Esophagus muscularis mucosa (tissue), 4 donors: ENCODE measurements around the gene A2M. TPM values are rescaled to one million over a fixed set of nuclear protein-coding genes. Genes with fewer than 3 reads are reported as not detected.

Experiments used
- DNase-seq: peaks from one replicate; pipeline ENCODE4 v3.0.0-alpha.2; 2017; ENCODE audit errors: extremely low spot score
- H3K27ac ChIP-seq, 4 donors: fragments of 200-600 bp; sonication (generic); replicated peaks in 1 of 4; 1 replicate in 3 of 4; 2 replicates in 1 of 4; pipeline ENCODE4 v1.5.1; 2016 to 2019; ENCODE audit warnings: mild to moderate bottlenecking in 1 of 4
- H3K27me3 ChIP-seq, 4 donors: fragments of 200-600 bp; sonication (generic); one replicate each; pipeline versions ENCODE4 v1.5.1 to v1.6.0; 2016 to 2019
- H3K36me3 ChIP-seq, 4 donors: fragments of 200-600 bp; sonication (generic); one replicate each; pipeline ENCODE4 v1.5.1; 2016 to 2019
- H3K4me1 ChIP-seq, 4 donors: fragments of 200-600 bp; sonication (generic); one replicate each; pipeline ENCODE4 v1.5.1; 2016 to 2019
- H3K4me3 ChIP-seq, 4 donors: fragments of 200-600 bp; sonication (generic); 1 replicate in 2 of 4; 2 replicates in 2 of 4; pipeline ENCODE4 v1.5.1; 2016 to 2019; ENCODE audit warnings: mild to moderate bottlenecking in 4 of 4, moderate library complexity in 1 of 4
- H3K9me3 ChIP-seq, 4 donors: fragments of 200-600 bp; sonication (generic); 1 replicate in 3 of 4; 2 replicates in 1 of 4; pipeline ENCODE4 v1.5.1; 2016 to 2019
- EP300 ChIP-seq: sonication (generic); formaldehyde crosslinking; IDR thresholded peaks from one replicate; pipeline ENCODE4 v1.6.1; 2017; ENCODE audit warnings: antibody characterized with exemption
- POLR2A ChIP-seq: fragments of 450-650 bp; IDR thresholded peaks from one replicate; pipeline ENCODE4 v1.6.1; 2017; ENCODE audit warnings: antibody characterized with exemption, moderate library complexity, mild to moderate bottlenecking, low read depth
- POLR2AphosphoS5 ChIP-seq, 2 donors: sonication (generic); formaldehyde crosslinking; IDR thresholded peaks; one replicate each; pipeline ENCODE4 v1.6.1; 2017; ENCODE audit warnings: antibody characterized with exemption in 2 of 2
- WGBS: methylation state at CpG from one replicate; pipeline ENCODE4 v1.1.5; 2018; 5-methylcytosine and 5-hydroxymethylcytosine counted together
- intact Hi-C: fragments of 100-400 bp; cut with DNase I; formaldehyde crosslinking; loops from one replicate; pipeline ENCODE4 v1.15.1; 2023
- total RNA-seq, 4 donors: library from RNA; depleted of rRNA; stranded (reverse); fragments of >200 nt; gene quantifications; one replicate each; pipeline versions ENCODE4 v1.1.0 to v1.2.1, GENCODE V29; 2016
- TF ChIP-seq, protein P1 (sequence below), 3 experiments: fragments of 200-600 bp in 2 of 3; fragments of 450-650 bp in 1 of 3; sonication (generic) in 2 of 3; IDR thresholded peaks; one replicate each; pipeline ENCODE4 v1.5.1; 2017 to 2019; ENCODE audit warnings: antibody characterized with exemption in 3 of 3, mild to moderate bottlenecking in 2 of 3, moderate library complexity in 1 of 3

The A2M gene
- total RNA-seq, 4 donors from 2014 or later = 271 to 678 (median 484) TPM

DNA sequence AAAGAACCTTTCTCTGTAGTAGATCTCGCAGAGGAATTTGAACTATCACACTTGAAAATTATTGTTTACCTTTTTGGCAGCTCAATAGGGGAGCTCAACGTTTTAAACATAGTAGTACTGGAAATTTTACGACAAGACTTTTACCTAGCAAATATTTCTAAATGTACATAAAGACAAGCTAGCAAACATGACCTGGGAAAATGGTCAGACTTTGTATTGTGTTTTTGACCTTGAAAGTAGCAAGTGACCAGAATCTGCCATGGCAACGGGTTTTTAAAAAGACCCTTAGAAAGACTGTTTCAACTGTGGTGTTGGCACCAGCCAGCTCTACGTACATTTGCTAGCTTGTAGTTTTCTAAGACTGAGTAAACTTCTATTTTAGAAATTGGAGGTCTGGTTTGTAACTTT lies 20.2 kb upstream of the A2M start:
- no peak overlapping the region for H3K27ac ChIP-seq
- H3K4me1 ChIP-seq = peaks cover 0 to 7% (median 7%) of the 10 kb centered on the region in 4 donors
- intact Hi-C loops = no loop called here
- WGBS = 76% methylated on average over 5 of the region's 5 CpGs
- no peaks in the 10 kb centered on the region for H3K36me3 ChIP-seq
- no peaks in the 10 kb centered on the region for H3K9me3 ChIP-seq
- TF ChIP-seq EP300 = no peak
- no peak for TF ChIP-seq POLR2A
- no peak for TF ChIP-seq POLR2AphosphoS5 (IDR thresholded peaks at IDR 0.05)
- TF ChIP-seq, protein P1, sequence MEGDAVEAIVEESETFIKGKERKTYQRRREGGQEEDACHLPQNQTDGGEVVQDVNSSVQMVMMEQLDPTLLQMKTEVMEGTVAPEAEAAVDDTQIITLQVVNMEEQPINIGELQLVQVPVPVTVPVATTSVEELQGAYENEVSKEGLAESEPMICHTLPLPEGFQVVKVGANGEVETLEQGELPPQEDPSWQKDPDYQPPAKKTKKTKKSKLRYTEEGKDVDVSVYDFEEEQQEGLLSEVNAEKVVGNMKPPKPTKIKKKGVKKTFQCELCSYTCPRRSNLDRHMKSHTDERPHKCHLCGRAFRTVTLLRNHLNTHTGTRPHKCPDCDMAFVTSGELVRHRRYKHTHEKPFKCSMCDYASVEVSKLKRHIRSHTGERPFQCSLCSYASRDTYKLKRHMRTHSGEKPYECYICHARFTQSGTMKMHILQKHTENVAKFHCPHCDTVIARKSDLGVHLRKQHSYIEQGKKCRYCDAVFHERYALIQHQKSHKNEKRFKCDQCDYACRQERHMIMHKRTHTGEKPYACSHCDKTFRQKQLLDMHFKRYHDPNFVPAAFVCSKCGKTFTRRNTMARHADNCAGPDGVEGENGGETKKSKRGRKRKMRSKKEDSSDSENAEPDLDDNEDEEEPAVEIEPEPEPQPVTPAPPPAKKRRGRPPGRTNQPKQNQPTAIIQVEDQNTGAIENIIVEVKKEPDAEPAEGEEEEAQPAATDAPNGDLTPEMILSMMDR (IDR thresholded peaks at IDR 0.05) = no peak
- H3K4me3 ChIP-seq = no peak overlapping the region
- no peak for DNase-seq
- no peaks in the 10 kb centered on the region for H3K27me3 ChIP-seq

DNA sequence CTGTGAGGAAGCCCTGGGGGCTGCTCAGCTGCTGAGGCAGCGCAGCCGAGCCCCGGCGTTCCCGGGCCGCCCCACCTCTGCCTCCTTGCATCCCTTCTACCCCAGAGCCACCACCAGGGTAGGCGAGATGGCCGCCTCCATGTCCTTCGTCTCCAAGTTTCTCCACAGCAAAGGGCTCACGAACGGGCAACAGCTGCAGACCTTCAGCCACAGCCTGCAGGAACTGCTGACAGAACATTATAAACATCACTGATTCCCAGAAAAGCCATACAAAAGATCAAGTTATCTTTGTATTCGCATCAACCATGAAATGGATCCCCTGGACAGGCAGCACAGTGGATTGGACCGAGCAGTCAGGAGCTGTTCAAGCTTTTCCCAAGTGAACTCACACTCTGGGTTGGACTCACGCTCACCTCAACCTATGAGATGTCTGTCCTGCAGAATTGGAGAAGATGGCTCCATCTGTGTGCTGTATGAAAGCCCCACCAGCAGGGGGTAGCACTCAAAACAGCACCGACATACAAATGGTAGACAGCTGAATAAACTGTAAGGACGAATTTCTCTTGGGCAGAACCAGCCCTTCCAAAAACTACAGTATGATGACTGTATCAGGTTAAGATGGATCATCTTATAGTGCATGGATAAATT lies 19.4 kb upstream of the A2M start:
- intact Hi-C loops = no loop called here
- H3K4me1 ChIP-seq = peaks cover 0 to 7% (median 7%) of the 10 kb centered on the region in 4 donors
- H3K36me3 ChIP-seq = no peaks in the 10 kb centered on the region
- peak overlapping the region; percentile 8 to 21 (median 12) for H3K4me3 ChIP-seq
- TF ChIP-seq, protein P1 (IDR thresholded peaks at IDR 0.05) = peak; percentile 17 to 37 (median 27)
- TF ChIP-seq POLR2A (no peak), POLR2AphosphoS5 (IDR thresholded peaks at IDR 0.05) (peak; percentile 11 to 22)
- H3K9me3 ChIP-seq = no peaks in the 10 kb centered on the region
- peak overlapping the region in 3 of 4 donors; percentile 45 to 71 (median 51) for H3K27ac ChIP-seq
- no peaks in the 10 kb centered on the region for H3K27me3 ChIP-seq
- WGBS = 37% methylated on average over 16 of the region's 16 CpGs
- no peak for DNase-seq

DNA sequence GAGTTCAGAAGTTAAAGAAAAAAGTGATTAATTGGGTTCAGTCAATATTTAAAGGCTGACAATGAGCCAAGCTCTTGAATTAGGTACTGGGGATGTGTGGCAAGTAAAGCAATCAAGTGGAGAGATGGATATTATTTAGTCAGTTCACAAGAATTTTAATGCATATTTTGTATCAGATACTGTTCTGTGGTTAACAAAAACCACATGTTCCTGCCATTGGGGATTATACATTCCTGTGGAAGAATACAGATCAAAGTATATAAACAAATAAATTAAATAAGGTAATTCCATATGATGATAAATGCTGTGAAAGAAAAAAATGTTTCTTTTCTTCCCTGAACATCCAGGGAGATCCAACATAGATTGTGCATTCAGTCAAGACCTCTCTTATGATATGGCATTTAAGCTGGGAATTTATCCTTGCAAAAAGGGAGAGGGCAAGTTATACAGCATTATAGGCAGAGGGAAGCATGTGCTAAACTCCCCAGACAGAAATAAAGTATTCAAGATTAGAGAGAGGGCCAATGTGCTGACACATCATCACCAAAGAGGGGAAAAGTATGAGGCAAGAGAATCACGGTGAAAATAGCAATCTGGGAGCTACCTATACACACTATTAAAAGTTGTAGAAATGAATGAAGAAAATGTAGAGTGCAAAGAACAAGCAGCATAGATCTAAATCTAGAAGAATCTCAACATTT lies 17.6 kb upstream of the A2M start:
- no peak overlapping the region for H3K4me3 ChIP-seq
- peaks cover 0 to 7% (median 7%) of the 10 kb centered on the region in 4 donors for H3K4me1 ChIP-seq
- TF ChIP-seq, protein P1 (IDR thresholded peaks at IDR 0.05) = no peak
- TF ChIP-seq POLR2A = no peak
- TF ChIP-seq POLR2AphosphoS5 (IDR thresholded peaks at IDR 0.05) = no peak
- TF ChIP-seq EP300 = no peak
- intact Hi-C loops = no loop called here
- no peak for DNase-seq
- H3K36me3 ChIP-seq = no peaks in the 10 kb centered on the region
- no peak overlapping the region for H3K27ac ChIP-seq
- H3K27me3 ChIP-seq = no peaks in the 10 kb centered on the region
- 48% methylated on average over 1 of the region's 1 CpG for WGBS
- H3K9me3 ChIP-seq = no peaks in the 10 kb centered on the region

DNA sequence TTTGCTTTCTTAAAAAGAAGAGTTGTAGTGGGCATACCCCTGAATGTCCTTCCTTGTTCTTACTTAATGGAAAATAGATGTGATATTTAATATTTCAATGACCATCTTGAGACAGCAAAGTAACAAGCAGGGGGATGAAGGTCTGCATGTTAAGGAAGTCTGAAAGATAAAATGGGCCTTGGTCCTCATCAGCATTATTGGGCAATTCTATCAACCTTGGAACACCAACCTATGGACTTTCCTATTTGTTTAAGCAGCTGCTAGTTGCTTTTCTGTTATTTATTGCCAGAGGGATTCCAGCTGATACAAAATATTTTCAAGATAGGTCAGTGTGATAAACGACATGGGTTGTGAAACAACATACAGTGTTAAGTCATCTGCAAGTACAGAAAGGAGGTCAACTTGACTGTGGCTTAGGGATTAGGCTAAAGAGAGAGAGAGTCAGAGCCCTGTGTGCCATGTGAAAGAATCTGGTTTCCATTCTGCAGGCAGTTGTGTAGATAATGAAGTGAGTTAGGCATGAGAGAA lies 16.4 kb upstream of the A2M start:
- Histone ChIP-seq H3K9me3 (no peaks in the 10 kb centered on the region), H3K4me3 (no peak overlapping the region), H3K27ac (no peak overlapping the region), H3K36me3 (no peaks in the 10 kb centered on the region), H3K27me3 (no peaks in the 10 kb centered on the region), H3K4me1 (peaks cover 0 to 7% (median 7%) of the 10 kb centered on the region in 4 donors)
- intact Hi-C loops = no loop called here
- no peak for DNase-seq
- TF ChIP-seq, protein P1 (IDR thresholded peaks at IDR 0.05) = no peak
- TF ChIP-seq POLR2AphosphoS5 (IDR thresholded peaks at IDR 0.05) (no peak), EP300 (no peak), POLR2A (no peak)
- 79% methylated on average over 1 of the region's 1 CpG for WGBS
